ENCODE data around the gene PSMA7.

Gene PSMA7

DNA sequence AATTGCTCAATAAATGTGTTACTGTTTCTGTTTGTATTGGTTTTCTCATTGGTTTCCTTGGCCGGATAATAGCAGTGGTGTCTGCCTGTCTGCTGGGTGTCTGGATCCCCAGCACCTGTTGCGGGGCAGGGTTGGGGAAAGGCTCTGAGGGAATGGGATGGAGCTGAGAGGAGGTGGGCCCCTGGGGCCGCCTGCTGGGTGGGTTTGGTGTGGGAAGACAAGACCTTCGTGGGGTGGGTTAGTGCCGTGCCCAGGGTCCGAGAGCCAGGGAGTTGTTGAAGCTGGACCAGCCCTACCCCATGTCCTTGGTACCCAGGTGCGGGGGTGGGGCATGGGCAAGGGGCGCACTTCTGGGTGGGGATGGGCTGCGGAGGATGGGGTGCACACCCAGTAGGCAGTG, 4.3 kb upstream of the PSMA7 start:
- no peak for TF ChIP-seq FOXP2 (optimal IDR thresholded peaks at IDR 0.05; ENCODE audit: control extremely low read depth, extremely low read length, insufficient read depth)
- TF ChIP-seq EZH2 (IDR thresholded peaks at IDR 0.05): no peak
- TF ChIP-seq POLR2AphosphoS5 (IDR thresholded peaks at IDR 0.05; ENCODE audit: borderline replicate concordance, low read depth, low read length): no peak
- DNase-seq (ENCODE audit: low read depth, low spot score): no peak
- Histone ChIP-seq H3K4me3 (no peak overlapping the region), H3K9me3 (ENCODE audit: low read depth, low read length) (no peaks in the 10 kb centered on the region), H3K27ac (no peak overlapping the region), H3K36me3 (ENCODE audit: insufficient read depth, low read length) (peaks cover 19% of the 10 kb centered on the region; the same call in 1 of the 2 replicates), H3K9ac (ENCODE audit: insufficient read length) (no peak overlapping the region)

GRCh38 chr20:62147125-62147524, 3.9 kb upstream of the PSMA7 start:
- no peak for DNase-seq (ENCODE audit: low read depth, low spot score)
- Histone ChIP-seq H3K9ac (ENCODE audit: insufficient read length) (no peak overlapping the region), H3K9me3 (ENCODE audit: low read depth, low read length) (no peaks in the 10 kb centered on the region), H3K4me3 (no peak overlapping the region), H3K36me3 (ENCODE audit: insufficient read depth, low read length) (peaks cover 15% of the 10 kb centered on the region; the same call in 1 of the 2 replicates), H3K27ac (no peak overlapping the region)
- TF ChIP-seq FOXP2 (optimal IDR thresholded peaks at IDR 0.05; ENCODE audit: control extremely low read depth, extremely low read length, insufficient read depth): no peak
- no peak for TF ChIP-seq EZH2 (IDR thresholded peaks at IDR 0.05)
- no peak for TF ChIP-seq POLR2AphosphoS5 (IDR thresholded peaks at IDR 0.05; ENCODE audit: borderline replicate concordance, low read depth, low read length)

DNA sequence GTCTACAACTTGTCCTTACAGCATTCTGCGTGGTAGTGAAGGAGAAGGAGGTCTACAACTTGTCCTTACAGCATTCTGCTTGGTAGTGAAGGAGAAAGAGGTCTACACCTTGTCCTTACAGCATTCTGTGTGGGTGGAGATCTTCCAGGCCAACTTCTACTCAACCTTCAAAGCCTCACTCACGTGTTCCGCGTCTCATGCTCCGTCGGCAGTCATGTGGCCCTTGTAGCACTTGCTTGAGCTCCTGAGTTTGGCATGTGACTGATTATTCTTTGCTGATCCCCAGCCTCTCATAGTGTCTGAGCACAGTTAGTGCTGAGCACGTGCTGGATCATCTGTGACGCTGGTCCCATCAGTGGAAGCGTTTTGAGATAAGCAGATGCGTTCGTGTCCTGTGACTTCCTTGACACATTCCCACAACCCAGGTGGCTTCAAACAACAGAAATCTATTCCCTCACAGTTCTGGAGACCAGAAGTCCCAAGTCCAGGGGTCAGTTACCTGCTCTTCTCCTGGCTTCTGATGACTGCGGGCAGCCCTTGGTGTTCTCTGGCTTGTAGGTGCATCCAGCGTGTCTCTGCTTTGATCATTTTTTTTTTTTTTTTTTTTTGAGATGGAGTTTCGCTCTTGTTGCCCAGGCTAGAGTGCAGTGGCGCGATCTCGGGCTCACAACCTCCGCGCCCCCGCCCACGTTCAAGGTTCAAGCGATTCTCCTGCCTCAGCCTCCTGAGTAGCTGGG, 3.0 kb upstream of the PSMA7 start:
- TF ChIP-seq EZH2 (IDR thresholded peaks at IDR 0.05) (no peak), POLR2AphosphoS5 (IDR thresholded peaks at IDR 0.05; ENCODE audit: borderline replicate concordance, low read depth, low read length) (no peak), FOXP2 (optimal IDR thresholded peaks at IDR 0.05; ENCODE audit: control extremely low read depth, extremely low read length, insufficient read depth) (no peak)
- Histone ChIP-seq H3K36me3 (ENCODE audit: insufficient read depth, low read length) (peaks cover 13% of the 10 kb centered on the region; the same call in 1 of the 2 replicates), H3K27ac (no peak overlapping the region), H3K4me3 (no peak overlapping the region), H3K9ac (ENCODE audit: insufficient read length) (no peak overlapping the region), H3K9me3 (ENCODE audit: low read depth, low read length) (no peaks in the 10 kb centered on the region)
- no peak for DNase-seq (ENCODE audit: low read depth, low spot score)

- TF ChIP-seq FOXP2 (optimal IDR thresholded peaks at IDR 0.05; ENCODE audit: control extremely low read depth, extremely low read length, insufficient read depth) (no peak), POLR2AphosphoS5 (IDR thresholded peaks at IDR 0.05; ENCODE audit: borderline replicate concordance, low read depth, low read length) (no peak), EZH2 (IDR thresholded peaks at IDR 0.05) (no peak)
- H3K9me3 ChIP-seq (ENCODE audit: low read depth, low read length): no peaks in the 10 kb centered on the region
- no peak overlapping the region for H3K27ac ChIP-seq
- no peak overlapping the region for H3K9ac ChIP-seq (ENCODE audit: insufficient read length)
- H3K4me3 ChIP-seq: no peak overlapping the region
- H3K36me3 ChIP-seq (ENCODE audit: insufficient read depth, low read length): peaks cover 19% of the 10 kb centered on the region
- DNase-seq (ENCODE audit: low read depth, low spot score): no peak
Measured at GRCh38 chr20:62145688-62146018, 2.5 kb upstream of the PSMA7 start.

DNA sequence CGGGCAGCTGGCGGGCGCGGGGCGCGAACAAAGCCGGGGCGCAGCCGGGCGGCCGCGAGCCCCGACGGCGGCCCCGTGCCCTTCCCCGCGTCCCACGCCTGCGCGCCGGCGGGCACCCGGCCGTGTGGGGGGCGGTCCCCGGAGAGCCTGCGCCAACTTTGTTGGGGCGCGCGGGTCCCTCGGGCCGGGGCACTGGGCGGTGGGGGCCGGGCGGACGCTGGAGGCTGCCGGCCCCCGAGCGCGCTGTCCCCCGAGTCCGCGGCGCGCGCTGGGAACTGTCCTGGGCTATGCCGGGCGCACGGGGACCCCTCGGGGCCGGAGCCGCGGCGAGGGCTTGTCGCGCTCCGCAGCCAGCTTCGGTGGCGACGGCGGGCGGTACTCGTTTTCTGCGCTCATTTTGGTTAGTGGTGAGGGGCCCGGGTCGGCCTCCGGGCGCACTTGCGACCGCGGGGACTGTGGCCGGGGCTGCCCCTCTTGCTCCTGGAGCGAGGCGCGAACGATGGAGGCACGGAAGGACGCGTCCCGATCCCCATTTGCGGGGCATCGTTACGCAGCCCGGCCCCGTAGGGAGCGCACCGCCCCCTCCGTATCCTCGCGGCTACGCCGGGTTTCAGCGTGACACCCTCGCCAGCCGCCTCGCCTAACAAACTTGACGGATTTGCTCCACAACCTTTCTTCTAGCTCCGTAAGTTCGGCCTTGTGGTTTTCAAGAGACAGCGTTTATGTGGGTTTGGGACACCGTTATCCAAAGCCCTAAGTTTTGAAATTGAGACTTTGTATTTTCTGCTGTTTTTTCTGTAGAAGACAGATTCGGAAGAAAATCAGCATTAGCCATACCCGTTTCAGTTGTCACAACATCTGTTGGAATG, 997 bp upstream of the PSMA7 start:
- Histone ChIP-seq H3K9ac (ENCODE audit: insufficient read length) (peak overlapping the region; percentile 68), H3K36me3 (ENCODE audit: insufficient read depth, low read length) (peaks cover 33% of the 10 kb centered on the region), H3K4me3 (peak overlapping the region; percentile 97), H3K27ac (no peak overlapping the region), H3K9me3 (ENCODE audit: low read depth, low read length) (no peaks in the 10 kb centered on the region)
- DNase-seq (ENCODE audit: low read depth, low spot score): no peak
- TF ChIP-seq POLR2AphosphoS5 (IDR thresholded peaks at IDR 0.05; ENCODE audit: borderline replicate concordance, low read depth, low read length) (no peak), EZH2 (IDR thresholded peaks at IDR 0.05) (no peak), FOXP2 (optimal IDR thresholded peaks at IDR 0.05; ENCODE audit: control extremely low read depth, extremely low read length, insufficient read depth) (no peak)

GRCh38 chr20:62142252-62143080, 728 bp downstream of the PSMA7 start:
- Histone ChIP-seq H3K27ac (peak overlapping the region; percentile 71), H3K9me3 (ENCODE audit: low read depth, low read length) (no peaks in the 10 kb centered on the region), H3K36me3 (ENCODE audit: insufficient read depth, low read length) (peaks cover 50% of the 10 kb centered on the region), H3K9ac (ENCODE audit: insufficient read length) (peak overlapping the region; percentile 96), H3K4me3 (peak overlapping the region; percentile 97)
- no peak for DNase-seq (ENCODE audit: low read depth, low spot score)
- no peak for TF ChIP-seq FOXP2 (optimal IDR thresholded peaks at IDR 0.05; ENCODE audit: control extremely low read depth, extremely low read length, insufficient read depth)
- TF ChIP-seq EZH2 (IDR thresholded peaks at IDR 0.05): no peak
- no peak for TF ChIP-seq POLR2AphosphoS5 (IDR thresholded peaks at IDR 0.05; ENCODE audit: borderline replicate concordance, low read depth, low read length)

DNA sequence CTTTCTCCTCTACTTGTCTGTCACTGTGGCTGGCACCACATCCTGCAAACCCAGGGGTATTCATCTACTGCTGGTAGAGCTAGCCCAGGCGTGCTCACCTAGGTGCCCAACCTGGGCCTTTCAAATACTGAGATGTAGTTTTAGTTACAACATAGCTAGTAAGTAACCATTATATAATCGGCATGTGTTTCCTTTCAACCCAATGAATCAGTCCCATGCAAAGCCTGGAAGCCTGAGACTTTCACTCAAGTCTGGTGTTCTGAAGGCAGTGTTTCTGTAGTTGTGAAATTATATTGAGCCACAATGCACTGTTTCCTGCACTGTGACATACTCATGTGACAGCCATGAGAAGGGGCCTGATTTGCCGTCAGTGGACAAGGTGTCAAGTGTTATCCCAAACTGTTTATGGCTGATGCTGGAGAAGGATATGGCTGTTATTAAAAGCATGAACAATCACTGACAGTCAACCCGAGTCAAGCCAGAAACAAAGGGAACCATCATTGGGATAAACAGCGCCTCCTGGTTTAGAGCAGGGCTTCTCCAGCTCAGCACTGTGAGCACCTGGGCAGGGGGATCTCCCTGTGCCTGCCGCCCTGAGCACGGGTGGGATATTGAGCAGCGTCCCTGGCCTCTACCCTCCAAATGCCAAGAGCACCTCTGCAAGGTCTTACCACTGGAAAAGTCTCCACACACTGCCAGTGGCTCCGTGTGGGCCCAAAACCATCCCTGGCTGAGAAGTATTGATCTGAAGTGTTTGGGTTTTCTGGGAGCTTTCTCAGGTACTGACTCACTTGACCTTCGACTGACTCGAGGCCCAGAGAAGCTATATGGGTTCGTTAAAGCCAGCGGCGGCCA, 1.6 kb downstream of the PSMA7 start:
- H3K27ac ChIP-seq: peak overlapping the region; percentile 71
- no peaks in the 10 kb centered on the region for H3K9me3 ChIP-seq (ENCODE audit: low read depth, low read length)
- TF ChIP-seq FOXP2 (optimal IDR thresholded peaks at IDR 0.05; ENCODE audit: control extremely low read depth, extremely low read length, insufficient read depth): no peak
- no peak for TF ChIP-seq EZH2 (IDR thresholded peaks at IDR 0.05)
- no peak for TF ChIP-seq POLR2AphosphoS5 (IDR thresholded peaks at IDR 0.05; ENCODE audit: borderline replicate concordance, low read depth, low read length)
- DNase-seq (ENCODE audit: low read depth, low spot score): no peak
- peak overlapping the region; percentile 97 for H3K4me3 ChIP-seq
- H3K9ac ChIP-seq (ENCODE audit: insufficient read length): peak overlapping the region; percentile 96
- H3K36me3 ChIP-seq (ENCODE audit: insufficient read depth, low read length): peaks cover 59% of the 10 kb centered on the region
